Non-pigmented ciliary epithelial cell (primary cell): ENCODE results near the gene MED16.

Experiments used
- DNase-seq: peaks from one replicate; pipeline ENCODE4 v3.0.0-alpha.2; 2010; ENCODE audit warnings: low read depth

Gene MED16

GRCh38 chr19:927780-928401 is 34.9 kb upstream of the MED16 start:
- DNase-seq, result no peak

GRCh38 chr19:927351-927779 is 34.4 kb upstream of the MED16 start:
- no peak for DNase-seq

- no peak for DNase-seq
Measured at GRCh38 chr19:926589-927350, 33.8 kb upstream of the MED16 start.

- DNase-seq, result no peak
Measured at GRCh38 chr19:926323-926588, 33.3 kb upstream of the MED16 start.

- DNase-seq, result no peak
Measured at GRCh38 chr19:925526-926322, 32.7 kb upstream of the MED16 start, which contains the start of gene ARID3A. Gene ARID3A, plus strand, starts transcription at chr19:926035. Its CDS starts 3,494 bp downstream, at chr19:929529.

- DNase-seq, result no peak
Measured at GRCh38 chr19:925087-925525, 32.1 kb upstream of the MED16 start.

GRCh38 chr19:924553-925086 is 31.6 kb upstream of the MED16 start:
- DNase-seq, result no peak

GRCh38 chr19:920051-920864 is 27.3 kb upstream of the MED16 start:
- no peak for DNase-seq

- DNase-seq, result no peak
Measured at GRCh38 chr19:919199-920050, 26.4 kb upstream of the MED16 start.

- DNase-seq, result no peak
Measured at GRCh38 chr19:918481-919198, 25.7 kb upstream of the MED16 start.

GRCh38 chr19:918152-918437 is 25.1 kb upstream of the MED16 start:
- no peak for DNase-seq

- no peak for DNase-seq
Measured at GRCh38 chr19:917323-918151, 24.6 kb upstream of the MED16 start, which contains the start of gene KISS1R. Gene KISS1R, plus strand, starts transcription at chr19:917333. Its CDS starts 170 bp downstream, at chr19:917503.

GRCh38 chr19:916645-917322 is 23.8 kb upstream of the MED16 start:
- DNase-seq, result no peak

- DNase-seq, result no peak
Measured at GRCh38 chr19:913080-913748, 20.2 kb upstream of the MED16 start, which contains the start of gene R3HDM4. Gene R3HDM4, minus strand, starts transcription at chr19:913219. Its CDS starts 62 bp downstream, at chr19:913157.

- DNase-seq, result no peak
Measured at GRCh38 chr19:912181-913079, 19.4 kb upstream of the MED16 start.

- no peak for DNase-seq
Measured at GRCh38 chr19:911197-912033, 18.4 kb upstream of the MED16 start.
